ENCODE data around the gene ATF7IP.

DNA sequence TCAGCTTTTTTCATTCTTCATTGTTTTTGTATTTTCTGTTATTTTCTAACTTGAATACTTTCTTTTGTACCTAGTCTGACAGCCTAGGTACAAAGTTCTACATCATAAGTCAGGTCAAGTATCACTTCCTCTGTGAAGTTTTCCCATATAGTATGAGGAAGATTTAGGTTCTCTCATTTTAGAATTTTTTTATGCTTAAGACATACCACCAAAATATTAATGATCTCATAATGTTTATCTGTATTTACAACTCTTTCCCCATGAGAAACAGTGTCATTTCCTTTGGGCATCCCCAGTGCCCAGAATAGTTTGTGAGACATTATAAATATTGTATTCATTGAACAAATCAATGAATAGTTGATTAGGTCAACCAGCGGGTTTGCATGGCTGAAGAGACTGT is 3.1 kb upstream of the ATF7IP start:
- TF ChIP-seq POLR2A (IDR thresholded peaks at IDR 0.05; ENCODE audit: extremely low read depth, insufficient read length) (no peak), MYC (IDR thresholded peaks at IDR 0.05; ENCODE audit: low read depth, low read length) (no peak)
- TF ChIP-seq, protein P1, sequence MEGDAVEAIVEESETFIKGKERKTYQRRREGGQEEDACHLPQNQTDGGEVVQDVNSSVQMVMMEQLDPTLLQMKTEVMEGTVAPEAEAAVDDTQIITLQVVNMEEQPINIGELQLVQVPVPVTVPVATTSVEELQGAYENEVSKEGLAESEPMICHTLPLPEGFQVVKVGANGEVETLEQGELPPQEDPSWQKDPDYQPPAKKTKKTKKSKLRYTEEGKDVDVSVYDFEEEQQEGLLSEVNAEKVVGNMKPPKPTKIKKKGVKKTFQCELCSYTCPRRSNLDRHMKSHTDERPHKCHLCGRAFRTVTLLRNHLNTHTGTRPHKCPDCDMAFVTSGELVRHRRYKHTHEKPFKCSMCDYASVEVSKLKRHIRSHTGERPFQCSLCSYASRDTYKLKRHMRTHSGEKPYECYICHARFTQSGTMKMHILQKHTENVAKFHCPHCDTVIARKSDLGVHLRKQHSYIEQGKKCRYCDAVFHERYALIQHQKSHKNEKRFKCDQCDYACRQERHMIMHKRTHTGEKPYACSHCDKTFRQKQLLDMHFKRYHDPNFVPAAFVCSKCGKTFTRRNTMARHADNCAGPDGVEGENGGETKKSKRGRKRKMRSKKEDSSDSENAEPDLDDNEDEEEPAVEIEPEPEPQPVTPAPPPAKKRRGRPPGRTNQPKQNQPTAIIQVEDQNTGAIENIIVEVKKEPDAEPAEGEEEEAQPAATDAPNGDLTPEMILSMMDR (IDR thresholded peaks at IDR 0.05; ENCODE audit: low read depth, low read length): no peak
